HG03460 (cell line): ENCODE measurements around the gene DENND1A.
"Not testable (repeated sequence)": the region's sequence is repeated elsewhere in the genome, so short reads cannot be mapped to it uniquely, and the experiment has no call there.

Experiments used
- ATAC-seq: cut with Tn5 transposase; IDR thresholded peaks from one replicate; pipeline ENCODE4 v1.9.1; 2021; ENCODE audit not compliant: unreplicated experiment

DENND1A gene

GRCh38 chr9:123657941-123658340, 272.0 kb downstream of the DENND1A start:
- no peak for ATAC-seq

- no peak for ATAC-seq
Observed at GRCh38 chr9:123657099-123657498, 272.8 kb downstream of the DENND1A start.

GRCh38 chr9:123656565-123656964, 273.4 kb downstream of the DENND1A start:
- ATAC-seq: no peak

GRCh38 chr9:123655681-123656423, 274.1 kb downstream of the DENND1A start:
- no peak for ATAC-seq

- ATAC-seq: no peak
Observed at GRCh38 chr9:123654994-123655637, 274.8 kb downstream of the DENND1A start.

- no peak for ATAC-seq
Observed at GRCh38 chr9:123654218-123654993, 275.5 kb downstream of the DENND1A start.

GRCh38 chr9:123652416-123652815, 277.5 kb downstream of the DENND1A start:
- no peak for ATAC-seq

- ATAC-seq: no peak
Observed at GRCh38 chr9:123651871-123652270, 278.1 kb downstream of the DENND1A start.

GRCh38 chr9:123651273-123651672, 278.7 kb downstream of the DENND1A start:
- ATAC-seq: no peak

GRCh38 chr9:123649909-123650308, 280.0 kb downstream of the DENND1A start:
- no peak for ATAC-seq

GRCh38 chr9:123647145-123647544, 282.8 kb downstream of the DENND1A start:
- no peak for ATAC-seq

- ATAC-seq: no peak
Observed at GRCh38 chr9:123645762-123646161, 284.2 kb downstream of the DENND1A start.

- ATAC-seq: no peak
Observed at GRCh38 chr9:123645126-123645525, 284.8 kb downstream of the DENND1A start.

- no peak for ATAC-seq
Observed at GRCh38 chr9:123643518-123643917, 286.4 kb downstream of the DENND1A start.

- no peak for ATAC-seq
Observed at GRCh38 chr9:123642291-123643278, 287.3 kb downstream of the DENND1A start.

GRCh38 chr9:123640792-123641222, 289.1 kb downstream of the DENND1A start:
- no peak for ATAC-seq

- no peak for ATAC-seq
Observed at GRCh38 chr9:123639743-123640142, 290.2 kb downstream of the DENND1A start.

GRCh38 chr9:123637945-123638634, 291.8 kb downstream of the DENND1A start:
- ATAC-seq: no peak

- no peak for ATAC-seq
Observed at GRCh38 chr9:123637606-123637944, 292.4 kb downstream of the DENND1A start.

GRCh38 chr9:123636805-123637204, 293.1 kb downstream of the DENND1A start:
- ATAC-seq: not testable (repeated sequence)
